GM19035 (cell line): ENCODE measurements around the gene DHPS.
"Not testable (repeated sequence)": the region's sequence is repeated elsewhere in the genome, so short reads cannot be mapped to it uniquely, and the experiment has no call there.

Experiments
- ATAC-seq: cut with Tn5 transposase; IDR thresholded peaks from one replicate; pipeline ENCODE4 v1.9.1; 2021; ENCODE audit not compliant: unreplicated experiment

Gene DHPS

GRCh38 chr19:12647490-12648071 lies 34.1 kb downstream of the DHPS start:
- ATAC-seq: no peak

- no peak for ATAC-seq
These were observed 34.6 kb downstream of the DHPS start for GRCh38 chr19:12647047-12647446.

GRCh38 chr19:12646551-12646950 lies 35.1 kb downstream of the DHPS start:
- ATAC-seq: no peak

- not testable (repeated sequence) for ATAC-seq
These were observed 38.0 kb downstream of the DHPS start for GRCh38 chr19:12643716-12644115.

GRCh38 chr19:12642506-12642905 lies 39.2 kb downstream of the DHPS start:
- no peak for ATAC-seq

GRCh38 chr19:12641456-12641855 lies 40.2 kb downstream of the DHPS start:
- ATAC-seq: no peak

- ATAC-seq: no peak
These were observed 41.6 kb downstream of the DHPS start for GRCh38 chr19:12639901-12640613.

GRCh38 chr19:12638611-12639182 lies 43.0 kb downstream of the DHPS start:
- no peak for ATAC-seq

GRCh38 chr19:12636631-12637030 lies 45.0 kb downstream of the DHPS start:
- no peak for ATAC-seq

GRCh38 chr19:12629215-12629614 lies 52.5 kb downstream of the DHPS start:
- ATAC-seq: no peak

GRCh38 chr19:12628040-12629022 lies 53.3 kb downstream of the DHPS start:
- ATAC-seq: no peak

GRCh38 chr19:12626958-12627357 lies 54.7 kb downstream of the DHPS start:
- no peak for ATAC-seq
